HUES64 (cell line): ENCODE results near the gene ADGRE3.

Experiments used
- H3K27ac ChIP-seq: 2 replicates; pipeline ENCODE4 v1.7.0; 2013; ENCODE audit warnings: low read depth, low read length, inconsistent platforms
- H3K27me3 ChIP-seq: 2 replicates; pipeline ENCODE4 v1.6.1; 2013; ENCODE audit warnings: mild to moderate bottlenecking, low read length; ENCODE audit not compliant: insufficient read depth
- H3K36me3 ChIP-seq: 2 replicates; pipeline ENCODE4 v1.6.1; 2013; ENCODE audit warnings: mild to moderate bottlenecking, low read length; ENCODE audit not compliant: insufficient read depth
- H3K4me1 ChIP-seq: 2 replicates; pipeline ENCODE4 v1.6.1; 2013; ENCODE audit warnings: mild to moderate bottlenecking, low read length, moderate library complexity; ENCODE audit not compliant: insufficient read depth
- H3K4me3 ChIP-seq: 2 replicates; pipeline ENCODE4 v1.5.1; 2013; ENCODE audit warnings: mild to moderate bottlenecking, low read length, moderate library complexity
- H3K9ac ChIP-seq: 2 replicates; pipeline ENCODE4 v1.6.1; 2013; ENCODE audit warnings: mild to moderate bottlenecking, low read depth, low read length
- H3K9me3 ChIP-seq: 2 replicates; pipeline ENCODE4 v1.6.1; 2013; ENCODE audit warnings: low read depth, low read length; ENCODE audit not compliant: insufficient read depth
- WGBS: fragments of 150-250, 120-280 bp; methylation state at CpG from one replicate; pipeline ENCODE4 v1.1.7; 2013; ENCODE audit warnings: missing lambda C conversion rate; 5-methylcytosine and 5-hydroxymethylcytosine counted together

Gene ADGRE3

GRCh38 chr19:14570864-14571527, 103.6 kb downstream of the ADGRE3 start:
- WGBS = 67% methylated on average over 22 of the region's 22 CpGs
- Histone ChIP-seq H3K9me3 (no peaks in the 10 kb centered on the region), H3K27ac (peak overlapping the region; percentile 87; the same call in 1 of the 2 replicates), H3K27me3 (no peaks in the 10 kb centered on the region), H3K4me1 (no peaks in the 10 kb centered on the region), H3K9ac (peak overlapping the region; percentile 89), H3K36me3 (peaks cover 8% of the 10 kb centered on the region), H3K4me3 (peak overlapping the region; percentile 96)
